Measurements from ENCODE around the gene SH2D5. TPM values are rescaled to one million over a fixed set of nuclear protein-coding genes. Genes with fewer than 3 reads are reported as not detected.

The SH2D5 gene
- total RNA-seq, 1 experiment from 2014 or later = 3.5 TPM

DNA sequence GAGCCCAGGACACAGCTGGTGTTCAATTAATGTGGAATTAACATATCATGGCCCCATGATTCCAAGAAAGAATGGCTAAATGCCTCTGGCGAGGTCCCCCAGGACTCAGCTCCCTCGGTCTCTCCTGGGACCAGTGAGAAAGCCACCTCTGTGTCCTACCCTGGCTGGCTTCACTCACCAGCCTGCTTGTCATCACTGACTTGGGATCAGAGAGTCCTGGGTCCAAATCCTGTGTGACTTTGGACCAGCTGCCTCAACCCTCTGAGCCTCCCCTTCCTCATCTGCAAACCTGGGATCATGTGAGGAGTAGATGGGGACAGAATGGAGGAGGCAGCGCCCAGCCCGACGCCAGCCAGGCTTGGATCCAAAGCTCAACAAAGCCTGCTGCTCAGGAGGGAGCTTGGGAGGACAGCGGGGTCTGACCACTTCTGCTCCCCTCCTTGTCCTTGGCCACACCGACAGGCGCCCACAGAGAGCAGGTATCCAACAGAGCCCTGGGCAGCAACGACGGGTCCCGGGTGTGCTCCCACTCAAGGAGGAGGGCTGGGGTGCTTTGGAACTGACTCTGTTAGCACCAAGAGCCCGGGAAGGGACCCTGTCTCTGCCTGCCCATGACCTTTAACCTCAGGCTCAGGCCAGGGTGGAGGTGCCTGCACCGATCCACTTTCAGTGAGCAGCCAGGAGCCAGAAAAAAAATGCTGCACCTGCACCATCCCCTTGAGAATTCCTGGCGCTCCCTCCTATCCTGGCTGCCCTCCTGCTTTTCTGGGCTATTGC lies 3.2 kb downstream of the SH2D5 start:
- TF ChIP-seq, protein P1, sequence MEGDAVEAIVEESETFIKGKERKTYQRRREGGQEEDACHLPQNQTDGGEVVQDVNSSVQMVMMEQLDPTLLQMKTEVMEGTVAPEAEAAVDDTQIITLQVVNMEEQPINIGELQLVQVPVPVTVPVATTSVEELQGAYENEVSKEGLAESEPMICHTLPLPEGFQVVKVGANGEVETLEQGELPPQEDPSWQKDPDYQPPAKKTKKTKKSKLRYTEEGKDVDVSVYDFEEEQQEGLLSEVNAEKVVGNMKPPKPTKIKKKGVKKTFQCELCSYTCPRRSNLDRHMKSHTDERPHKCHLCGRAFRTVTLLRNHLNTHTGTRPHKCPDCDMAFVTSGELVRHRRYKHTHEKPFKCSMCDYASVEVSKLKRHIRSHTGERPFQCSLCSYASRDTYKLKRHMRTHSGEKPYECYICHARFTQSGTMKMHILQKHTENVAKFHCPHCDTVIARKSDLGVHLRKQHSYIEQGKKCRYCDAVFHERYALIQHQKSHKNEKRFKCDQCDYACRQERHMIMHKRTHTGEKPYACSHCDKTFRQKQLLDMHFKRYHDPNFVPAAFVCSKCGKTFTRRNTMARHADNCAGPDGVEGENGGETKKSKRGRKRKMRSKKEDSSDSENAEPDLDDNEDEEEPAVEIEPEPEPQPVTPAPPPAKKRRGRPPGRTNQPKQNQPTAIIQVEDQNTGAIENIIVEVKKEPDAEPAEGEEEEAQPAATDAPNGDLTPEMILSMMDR (IDR thresholded peaks at IDR 0.05; ENCODE audit: insufficient read depth in 1 of 2, low read depth in 1 of 2, low read length in 1 of 2, severe bottlenecking in 1 of 2, unreplicated experiment in 1 of 2) = no peak
- BruUV-seq (replicated peaks) = no TSS peak
- peaks cover 24% of the 10 kb centered on the region for H3K36me3 Mint-ChIP-seq (ENCODE audit: insufficient read depth, unreplicated experiment)
- Histone ChIP-seq H3K27me3 (replicated peaks; ENCODE audit: control insufficient read depth, insufficient read depth, low read length) (no peaks in the 10 kb centered on the region), H3K36me3 (ENCODE audit: control insufficient read depth, insufficient read depth, low read length) (no peaks in the 10 kb centered on the region), H3K4me3 (ENCODE audit: low read depth, low read length) (no peak overlapping the region), H3K4me1 (peaks cover 6% of the 10 kb centered on the region; the same call in 1 of the 2 replicates), H3K9me3 (no peaks in the 10 kb centered on the region)
- H3K9me3 Mint-ChIP-seq (ENCODE audit: unreplicated experiment) = no peaks in the 10 kb centered on the region
- DNase-seq = no peak
- intact Hi-C loops (cut with micrococcal nuclease; ENCODE audit: unreplicated experiment) = no loop called here
- no peaks in the 10 kb centered on the region for H3K27me3 Mint-ChIP-seq (ENCODE audit: insufficient read depth, unreplicated experiment)
- ChIA-PET POLR2A (no interaction called here), CTCF (no interaction called here)
- H3K4me1 Mint-ChIP-seq (ENCODE audit: low read depth, unreplicated experiment) = peaks cover 13% of the 10 kb centered on the region
- H3K4me3 Mint-ChIP-seq (ENCODE audit: unreplicated experiment) = no peak overlapping the region
- peak overlapping the region; percentile 5 for H3K27ac Mint-ChIP-seq (ENCODE audit: unreplicated experiment)

DNA sequence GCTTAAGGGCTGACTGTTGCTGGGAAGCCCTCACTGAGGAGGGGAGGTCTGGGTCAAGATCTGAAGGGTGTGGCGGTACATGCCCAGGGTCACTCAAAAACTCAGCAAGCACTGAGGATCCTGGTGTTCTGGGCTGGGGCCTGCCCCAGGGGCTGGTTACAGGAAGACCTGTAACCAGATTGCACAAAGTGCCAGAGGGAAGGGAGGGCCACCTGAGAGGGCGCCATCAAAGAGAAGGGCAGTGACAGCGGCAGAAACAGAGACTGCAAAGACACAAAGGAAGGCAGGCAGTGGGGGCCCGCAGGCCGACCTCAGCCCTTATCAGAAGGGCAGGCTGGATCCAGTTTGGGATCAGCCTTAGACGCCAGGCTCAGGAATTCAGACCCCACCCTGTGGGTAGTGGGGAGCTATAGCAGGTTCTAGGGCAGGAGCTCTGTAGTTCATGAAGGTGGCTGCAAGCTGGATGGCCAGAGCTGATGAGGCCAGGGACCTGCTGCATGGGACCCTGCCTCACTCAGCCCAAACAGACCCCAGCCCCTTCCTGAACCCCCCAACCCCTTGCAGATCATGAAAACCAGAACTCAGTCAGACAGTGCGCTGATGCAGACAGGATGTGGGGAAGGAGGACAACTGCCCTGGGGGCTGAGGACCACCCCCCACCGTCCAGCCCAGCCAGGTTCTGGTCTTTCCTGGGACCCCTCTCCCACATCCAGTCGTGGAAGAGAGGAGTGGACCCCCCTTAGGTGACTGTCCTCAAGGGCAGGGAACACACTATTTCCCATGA lies 3.9 kb downstream of the SH2D5 start:
- Histone ChIP-seq H3K4me3 (ENCODE audit: low read depth, low read length) (no peak overlapping the region), H3K36me3 (ENCODE audit: control insufficient read depth, insufficient read depth, low read length) (no peaks in the 10 kb centered on the region), H3K9me3 (no peaks in the 10 kb centered on the region), H3K27me3 (replicated peaks; ENCODE audit: control insufficient read depth, insufficient read depth, low read length) (no peaks in the 10 kb centered on the region), H3K4me1 (0 out of 2 replicates have a peak, but pooled peaks cover 3% of the 10 kb centered on the region)
- peak overlapping the region; percentile 5 for H3K27ac Mint-ChIP-seq (ENCODE audit: unreplicated experiment)
- no peaks in the 10 kb centered on the region for H3K9me3 Mint-ChIP-seq (ENCODE audit: unreplicated experiment)
- H3K4me3 Mint-ChIP-seq (ENCODE audit: unreplicated experiment) = no peak overlapping the region
- intact Hi-C loops (cut with micrococcal nuclease; ENCODE audit: unreplicated experiment) = no loop called here
- peaks cover 24% of the 10 kb centered on the region for H3K36me3 Mint-ChIP-seq (ENCODE audit: insufficient read depth, unreplicated experiment)
- ChIA-PET CTCF (no interaction called here), POLR2A (no interaction called here)
- peaks cover 13% of the 10 kb centered on the region for H3K4me1 Mint-ChIP-seq (ENCODE audit: low read depth, unreplicated experiment)
- TF ChIP-seq, protein P1 (IDR thresholded peaks at IDR 0.05; ENCODE audit: insufficient read depth in 1 of 2, low read depth in 1 of 2, low read length in 1 of 2, severe bottlenecking in 1 of 2, unreplicated experiment in 1 of 2) = no peak
- BruUV-seq (replicated peaks) = no TSS peak
- DNase-seq = peak in 1 of 2 experiments; percentile 60
- no peaks in the 10 kb centered on the region for H3K27me3 Mint-ChIP-seq (ENCODE audit: insufficient read depth, unreplicated experiment)

DNA sequence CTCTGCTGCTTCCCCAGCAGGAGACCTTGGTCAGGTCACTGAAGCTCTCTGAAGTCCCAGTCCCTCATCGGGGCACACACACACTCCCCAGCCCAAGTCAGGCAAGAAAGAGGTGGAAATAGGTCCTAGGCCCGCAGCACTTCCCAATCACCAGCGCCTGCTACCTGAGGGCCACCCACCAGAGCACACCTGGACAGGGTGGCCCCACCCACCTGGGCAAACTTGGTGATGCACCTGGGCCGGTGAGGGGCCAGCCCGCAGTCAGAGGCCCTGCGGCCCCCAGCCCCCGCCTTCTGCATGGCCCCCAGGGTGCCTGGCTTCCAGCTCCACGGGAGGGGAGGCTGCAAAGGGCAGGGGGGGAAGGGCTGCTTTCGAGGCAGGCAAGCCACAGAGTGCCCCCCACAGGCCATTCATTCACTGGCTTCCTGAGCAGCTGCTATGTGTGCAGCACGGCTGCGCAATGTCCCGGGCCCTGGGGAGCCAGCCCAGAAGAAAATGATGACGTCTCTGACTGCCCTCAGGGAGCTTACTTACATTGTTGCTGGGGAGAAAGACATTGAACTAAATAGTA lies 4.7 kb downstream of the SH2D5 start:
- CTCF ChIA-PET = interaction anchor here (0.6 to 1.1 kb wide), 4 partner anchors 31 to 78 kb away, joined by 3 to 4 read pairs (median 3); no protein-coding TSS in a partner anchor
- no peaks in the 10 kb centered on the region for H3K27me3 Mint-ChIP-seq (ENCODE audit: insufficient read depth, unreplicated experiment)

More for the DNA sequence above, 4.7 kb downstream of the SH2D5 start:
- H3K9me3 Mint-ChIP-seq (ENCODE audit: unreplicated experiment) = no peaks in the 10 kb centered on the region
- POLR2A ChIA-PET = no interaction called here
- TF ChIP-seq, protein P1 (IDR thresholded peaks at IDR 0.05; ENCODE audit: insufficient read depth in 1 of 2, low read depth in 1 of 2, low read length in 1 of 2, severe bottlenecking in 1 of 2, unreplicated experiment in 1 of 2) = no peak
- no TSS peak for BruUV-seq (replicated peaks)
- Histone ChIP-seq H3K4me3 (ENCODE audit: low read depth, low read length) (no peak overlapping the region), H3K36me3 (ENCODE audit: control insufficient read depth, insufficient read depth, low read length) (no peaks in the 10 kb centered on the region), H3K4me1 (no peaks in the 10 kb centered on the region), H3K27me3 (replicated peaks; ENCODE audit: control insufficient read depth, insufficient read depth, low read length) (no peaks in the 10 kb centered on the region), H3K9me3 (no peaks in the 10 kb centered on the region)
- no peak overlapping the region for H3K27ac Mint-ChIP-seq (ENCODE audit: unreplicated experiment)
- no peak for DNase-seq
- peaks cover 17% of the 10 kb centered on the region for H3K36me3 Mint-ChIP-seq (ENCODE audit: insufficient read depth, unreplicated experiment)
- peaks cover 13% of the 10 kb centered on the region for H3K4me1 Mint-ChIP-seq (ENCODE audit: low read depth, unreplicated experiment)
- no peak overlapping the region for H3K4me3 Mint-ChIP-seq (ENCODE audit: unreplicated experiment)
- intact Hi-C loops (cut with micrococcal nuclease; ENCODE audit: unreplicated experiment) = no loop called here

Measured in Caco-2 (cell line).